Stimulated activated naive CD4-positive, alpha-beta T cell (primary cell): ENCODE measurements around the gene PCDH1.
"Not testable (repeated sequence)": the region's sequence is repeated elsewhere in the genome, so short reads cannot be mapped to it uniquely, and the experiment has no call there.

Experiments
- DNase-seq, 6 experiments: peaks; one replicate each; lab custom pipeline; 2025; lab: John Stamatoyannopoulos, UW

PCDH1 gene

GRCh38 chr5:141834331-141834730 lies 43.9 kb downstream of the PCDH1 start:
- no peak for DNase-seq

DNA sequence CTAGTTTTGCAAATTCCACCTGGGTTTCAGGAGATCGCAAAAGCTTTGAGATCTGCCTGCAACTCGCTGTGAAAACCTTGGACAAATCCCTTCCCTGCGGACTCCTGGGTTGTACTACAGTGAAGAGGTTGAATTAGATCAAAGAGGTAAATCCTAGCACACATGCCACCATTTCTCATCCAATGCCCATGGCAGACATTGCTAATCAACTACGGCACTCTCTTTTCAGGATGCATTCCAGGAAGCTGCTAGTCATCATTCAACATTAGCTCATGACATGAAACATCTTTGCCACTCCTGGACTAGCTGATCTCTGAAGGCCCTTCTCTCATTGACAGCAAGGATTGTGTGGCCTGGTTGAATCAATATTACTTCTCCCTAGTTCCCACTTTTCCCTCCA lies 46.1 kb downstream of the PCDH1 start:
- DNase-seq: no peak

DNA sequence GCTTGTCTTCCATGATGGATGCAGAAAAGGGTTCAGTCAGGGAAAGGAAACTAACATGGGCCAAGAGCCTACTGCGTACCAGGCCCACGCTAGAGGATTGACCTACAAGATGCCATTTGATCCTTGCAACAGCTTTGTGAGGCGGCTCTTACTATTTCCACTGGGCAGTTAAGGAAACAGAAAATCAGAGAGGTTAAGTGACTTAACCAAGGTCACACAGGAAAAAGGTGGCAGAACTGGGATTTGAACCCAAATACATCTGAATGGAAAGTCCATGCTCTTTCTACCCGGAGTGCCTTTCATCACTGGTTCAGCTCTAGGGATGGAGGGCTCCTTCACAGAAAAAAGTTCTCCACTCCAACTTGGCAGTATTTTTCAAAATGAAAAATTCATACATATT lies 50.0 kb downstream of the PCDH1 start:
- DNase-seq: no peak

GRCh38 chr5:141826674-141827073 lies 51.5 kb downstream of the PCDH1 start:
- DNase-seq: no peak

DNA sequence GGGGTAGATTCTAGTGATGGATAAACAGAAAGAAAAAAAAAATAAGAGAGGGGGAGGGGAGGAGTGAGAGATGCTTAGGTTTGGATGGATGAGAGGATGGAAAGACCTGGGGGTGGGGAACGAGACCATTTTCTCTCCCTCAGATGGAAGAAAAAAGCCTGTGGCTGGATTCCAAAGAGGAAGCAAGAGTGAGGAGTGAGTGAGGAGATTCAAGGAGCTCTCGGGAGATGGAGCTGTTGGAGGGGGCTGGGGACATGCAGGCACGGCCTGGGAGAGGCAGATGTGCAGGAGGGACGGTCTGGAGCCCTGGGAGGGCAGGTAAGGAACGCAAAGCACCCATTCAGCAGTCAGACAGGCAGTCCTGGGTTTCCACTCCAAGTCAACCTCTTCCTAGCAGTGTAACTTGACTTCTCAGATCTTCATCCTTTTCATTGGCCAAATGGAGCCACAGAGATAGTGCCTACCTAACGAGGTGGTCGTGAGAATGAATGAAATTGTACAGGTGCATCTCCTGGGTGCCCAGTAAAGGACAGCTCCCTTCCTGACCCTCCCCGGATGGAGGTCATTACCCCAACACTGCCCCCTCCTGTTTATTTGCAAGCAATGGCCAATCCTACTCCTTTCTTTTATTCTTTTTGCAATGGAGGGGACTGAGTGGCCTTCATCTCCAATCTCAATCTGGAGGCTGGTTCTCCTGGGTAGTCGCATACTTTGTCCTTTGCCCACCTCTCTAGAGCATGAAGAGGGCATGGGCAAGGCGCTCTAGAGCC lies 52.2 kb downstream of the PCDH1 start:
- no peak for DNase-seq

GRCh38 chr5:141825241-141825671 lies 53.0 kb downstream of the PCDH1 start:
- DNase-seq: no peak

- DNase-seq: no peak
Measured at GRCh38 chr5:141824717-141825116, 53.5 kb downstream of the PCDH1 start.

DNA sequence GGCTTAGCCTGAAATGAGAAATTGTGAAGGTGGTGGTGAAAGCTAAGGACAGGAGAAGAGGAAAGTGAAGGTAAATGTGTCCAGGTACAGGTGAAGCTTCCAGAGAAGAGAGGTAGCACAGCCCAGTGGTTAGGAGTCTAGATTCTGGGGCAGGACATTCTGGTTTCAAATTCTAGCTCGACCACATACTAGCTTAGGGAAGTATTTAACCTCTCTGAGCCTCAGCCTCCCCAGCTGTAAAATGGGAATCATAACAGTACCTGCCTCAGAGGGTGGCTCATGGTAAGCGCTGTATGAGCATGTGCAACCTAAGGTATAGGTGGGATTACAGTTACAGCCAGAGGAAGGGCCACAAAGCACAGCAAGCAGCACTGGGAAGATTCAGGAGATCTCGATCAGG lies 55.2 kb downstream of the PCDH1 start:
- DNase-seq: no peak

- no peak for DNase-seq
Measured at GRCh38 chr5:141822144-141822543, 56.1 kb downstream of the PCDH1 start.

GRCh38 chr5:141821430-141821925 lies 56.7 kb downstream of the PCDH1 start:
- no peak for DNase-seq

GRCh38 chr5:141820686-141821085 lies 57.5 kb downstream of the PCDH1 start:
- not testable (repeated sequence) for DNase-seq

DNA sequence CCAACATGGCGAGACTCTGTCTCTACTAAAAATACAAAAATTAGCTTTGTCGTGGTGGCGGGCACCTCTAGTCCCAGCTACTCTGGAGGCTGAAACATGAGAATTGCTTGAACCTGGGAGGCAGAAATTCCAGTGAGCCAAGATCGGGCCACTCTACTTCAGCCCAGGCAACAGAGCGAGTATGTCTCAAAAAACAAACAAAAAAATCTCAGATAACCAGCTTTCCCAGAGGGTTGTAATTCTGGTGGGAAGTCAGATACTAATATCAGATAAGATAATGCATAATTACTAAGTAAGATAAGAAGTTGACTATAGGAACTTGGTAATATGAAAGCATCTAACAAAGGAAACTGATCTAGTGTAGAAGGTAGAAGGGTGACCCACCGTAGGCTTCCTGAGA lies 60.6 kb downstream of the PCDH1 start:
- DNase-seq: no peak

DNA sequence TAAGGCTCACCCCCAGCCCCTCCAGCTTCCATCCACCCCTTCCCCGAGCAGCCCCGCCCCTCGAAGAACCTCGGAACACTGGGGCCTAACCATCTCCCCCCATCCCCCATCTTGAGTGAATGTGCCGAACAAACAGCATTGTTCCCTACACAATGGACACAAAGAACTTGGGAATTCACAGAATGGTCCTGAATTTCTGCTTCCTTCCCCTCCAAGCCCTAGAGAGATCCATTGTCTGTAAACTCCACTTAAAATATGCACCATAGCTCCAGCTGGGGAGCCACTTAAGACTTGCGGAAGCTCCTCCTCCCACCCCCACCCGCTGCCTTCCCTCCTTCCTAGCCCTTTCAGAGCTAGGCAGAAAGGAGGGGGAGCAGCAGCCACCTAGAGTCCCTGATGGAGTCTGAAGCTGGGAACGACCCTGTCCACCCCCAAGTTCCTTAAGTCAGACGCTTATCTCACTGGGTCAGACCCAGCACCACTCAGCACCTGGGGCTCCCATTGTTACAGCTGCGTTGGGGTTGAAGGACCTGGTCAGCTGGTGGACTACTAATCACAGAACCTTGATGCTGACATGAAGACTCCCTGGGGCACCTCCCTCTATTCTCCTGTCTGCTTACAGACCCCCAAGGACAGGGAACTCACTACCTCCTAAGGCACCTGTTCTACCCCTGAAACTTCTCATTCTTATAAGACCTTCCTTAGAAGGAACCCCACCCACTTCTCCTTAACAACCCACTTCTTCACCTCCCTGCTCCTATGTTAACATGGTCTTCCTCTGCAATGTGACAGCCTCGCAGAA lies 61.4 kb downstream of the PCDH1 start:
- no peak for DNase-seq

GRCh38 chr5:141815796-141816180 lies 62.4 kb downstream of the PCDH1 start:
- DNase-seq: no peak

- no peak for DNase-seq
Measured at GRCh38 chr5:141815051-141815795, 63.0 kb downstream of the PCDH1 start.

GRCh38 chr5:141814064-141814964 lies 63.9 kb downstream of the PCDH1 start:
- no peak for DNase-seq

DNA sequence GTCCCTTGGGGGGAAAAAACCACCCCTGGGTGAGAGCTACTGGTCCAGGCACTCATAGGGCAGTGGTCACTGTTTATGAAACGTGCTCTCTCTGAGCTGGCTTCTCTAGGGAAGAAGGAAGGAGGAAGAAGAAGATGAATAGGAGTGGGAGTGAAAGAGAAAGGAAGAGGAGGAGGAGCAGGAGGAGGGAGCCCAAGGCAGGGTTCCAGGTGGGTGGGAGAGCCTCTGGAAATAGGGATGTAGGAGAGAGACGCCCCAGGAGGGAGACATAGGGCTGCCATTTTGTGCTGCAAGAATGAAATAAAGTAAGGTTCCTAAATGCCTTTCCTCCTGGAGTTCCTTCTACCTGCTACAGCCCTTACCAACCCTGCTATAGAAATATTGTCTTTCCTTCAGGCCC lies 65.7 kb downstream of the PCDH1 start:
- no peak for DNase-seq

- peak in 1 of 6 experiments; percentile 4 for DNase-seq
Measured at GRCh38 chr5:141811287-141812155, 66.7 kb downstream of the PCDH1 start.

DNA sequence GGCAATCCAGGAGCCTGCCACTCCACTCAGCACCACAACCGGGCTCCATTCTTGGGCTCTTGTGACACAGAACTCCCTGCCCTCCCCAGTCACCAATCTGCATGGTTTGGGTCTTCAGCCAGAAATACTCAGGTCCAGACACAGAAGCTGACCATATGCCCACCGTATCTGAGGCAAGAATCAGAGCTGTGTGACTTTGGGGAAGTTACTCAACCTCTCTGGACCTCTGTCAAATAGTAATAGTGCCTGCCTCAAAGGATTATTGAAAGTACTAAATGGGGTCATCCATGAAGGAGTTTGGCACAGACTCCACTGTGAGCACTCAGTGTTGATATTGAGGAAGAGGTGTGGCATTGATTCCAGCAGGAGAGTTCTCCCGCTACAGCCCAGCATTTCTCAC lies 67.5 kb downstream of the PCDH1 start:
- DNase-seq: no peak

DNA sequence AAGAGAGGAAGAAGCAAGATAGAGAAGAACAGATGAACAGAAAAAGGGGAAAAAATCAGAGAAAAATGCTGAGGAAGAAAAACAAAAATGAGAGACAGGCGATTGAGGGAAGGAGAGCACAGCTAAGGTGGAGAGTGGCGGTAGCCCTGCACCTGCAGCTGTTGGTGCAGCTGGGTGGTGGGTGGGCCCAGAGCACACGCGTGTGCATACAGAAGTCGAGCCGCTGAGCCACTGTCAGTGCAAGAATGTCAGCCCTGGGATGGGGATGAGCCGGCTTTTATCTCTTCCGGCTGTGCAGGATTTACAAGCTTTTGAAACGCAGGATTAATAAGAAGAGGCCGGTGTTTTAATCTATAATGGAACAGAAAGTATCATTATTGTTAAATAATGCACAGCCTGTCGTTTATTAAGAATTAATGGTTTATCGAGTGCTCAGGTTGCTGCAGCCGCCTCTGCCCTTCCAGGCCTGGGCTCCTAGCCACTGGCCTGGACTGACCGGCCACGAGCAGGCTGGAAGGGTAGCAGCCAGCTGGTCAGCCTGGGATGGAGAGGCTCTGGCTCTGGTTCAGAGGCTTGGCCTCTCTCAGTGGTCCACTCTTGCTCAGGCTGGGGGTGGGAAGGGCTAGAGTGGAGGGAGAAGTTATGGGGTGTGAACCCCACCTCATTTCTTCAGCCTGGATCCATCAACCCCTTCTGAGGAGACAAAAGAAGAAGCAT lies 68.7 kb downstream of the PCDH1 start:
- DNase-seq: no peak
